Aorta (tissue), 5 donors: Measurements from ENCODE around the gene HIPK1. TPM values are rescaled to one million over a fixed set of nuclear protein-coding genes. Genes with fewer than 3 reads are reported as not detected.

Experiments used
- ATAC-seq: fragments of 200-7000 bp; cut with Tn5 transposase; one replicate; pipeline ENCODE4 v1.9.1; 2022; ENCODE audit warnings: moderate library complexity; ENCODE audit not compliant: low FRiP score
- DNase-seq, 2 donors: peaks; one replicate each; pipeline ENCODE4 v3.0.0-alpha.2; 2020
- H3K27ac ChIP-seq, 2 donors: one replicate each; pipeline ENCODE4 v1.5.1; 2013; ENCODE audit warnings: low read length in 2 of 2, mild to moderate bottlenecking in 2 of 2, moderate library complexity in 2 of 2, control low read depth in 1 of 2, inconsistent platforms in 1 of 2, low read depth in 1 of 2
- H3K27me3 ChIP-seq, 2 donors: one replicate each; pipeline ENCODE4 v1.6.1; 2013; ENCODE audit warnings: control low read depth in 1 of 2, low read length in 1 of 2, mild to moderate bottlenecking in 1 of 2, moderate library complexity in 1 of 2; ENCODE audit not compliant: insufficient read depth in 2 of 2, control insufficient read depth in 1 of 2
- H3K36me3 ChIP-seq, 2 donors: one replicate each; pipeline ENCODE4 v1.6.1; 2013; ENCODE audit warnings: control low read depth in 1 of 2, low read length in 1 of 2, mild to moderate bottlenecking in 1 of 2; ENCODE audit not compliant: insufficient read depth in 2 of 2, control insufficient read depth in 1 of 2
- H3K4me1 ChIP-seq, 2 donors: one replicate each; pipeline ENCODE4 v1.6.1; 2013; ENCODE audit warnings: low read length in 2 of 2, control low read depth in 1 of 2, mild to moderate bottlenecking in 1 of 2, moderate library complexity in 1 of 2; ENCODE audit not compliant: insufficient read depth in 2 of 2, control insufficient read depth in 1 of 2
- H3K4me3 ChIP-seq, 2 donors: one replicate each; pipeline ENCODE4 v1.5.1; 2013; ENCODE audit warnings: low read length in 2 of 2, control low read depth in 1 of 2, mild to moderate bottlenecking in 1 of 2
- H3K9me3 ChIP-seq: one replicate; pipeline ENCODE4 v1.6.1; 2013; ENCODE audit warnings: mild to moderate bottlenecking, low read length; ENCODE audit not compliant: control insufficient read depth
- WGBS, 2 donors: extraction: QIAGEN DNeasy Blood & Tissue Kit; methylation state at CpG; one replicate each; pipeline ENCODE4 v1.1.7; 2013; 5-methylcytosine and 5-hydroxymethylcytosine counted together
- intact Hi-C, 2 donors: fragments of 100-400 bp; cut with DNase I; formaldehyde crosslinking; loops; one replicate each; pipeline versions ENCODE4 v1.14.2 to v1.15.0; 2022
- long read RNA-seq, 2 donors: library from polyadenylated mRNA; unstranded; transcript quantifications; one replicate each; pipeline ENCODE4 v2.0.0, GENCODE V29; 2020 to 2021
- polyA plus RNA-seq, 2 donors: library from polyadenylated mRNA; stranded (reverse); fragments of 200-250 nt; gene quantifications; one replicate each; pipeline ENCODE4 v1.2.3, GENCODE V29; 2013
- total RNA-seq, 2 donors: library from RNA; stranded (reverse); fragmentation: NEBNext Ultra II Directional; extraction: Animal tissue kit (Norgen Biotek cat#: 25700); gene quantifications; one replicate each; pipeline ENCODE4 v1.2.1, GENCODE V29; 2021
- donor health status: healthy with polysubstance abuse.
- donor health status: Bipolar disorder and iron deficiency.
- donor health status: DM: no; HTN: no; CAD: no.
- donor health status: DM: no; HTN: no; CAD: no.
- donor health status: DM: yes; HTN: yes; CAD: no.

HIPK1 gene
- total RNA-seq (10 to 100 TPM; 71.1 to 75.3 TPM), polyA plus RNA-seq (10 to 100 TPM; 14.9 to 19.7 TPM)
- long read RNA-seq, donor 1, partial matches to known transcripts = 0 of 18 reads
- long read RNA-seq, donor 1, other reads (novel, unspliced or antisense) = 18 of 18 reads
- long read RNA-seq, donor 2, partial matches to known transcripts = 22 of 23 reads
- long read RNA-seq, donor 2, other reads (novel, unspliced or antisense) = 1 of 23 reads

GRCh38 chr1:113928941-113929749 is at the start of gene HIPK1:
Gene HIPK1, plus strand, starts transcription at chr1:113929324.
- H3K27ac ChIP-seq = peak within 1 kb of the TSS; percentile 79 to 94
- 0% methylated on average over 48 to 61 of the region's 61 CpGs for WGBS, 2 donors

GRCh38 chr1:113879739-113880038 is 49.4 kb upstream of the HIPK1 start:
- no peak for DNase-seq
- ATAC-seq = no peak
- no peaks in the 10 kb centered on the region for H3K9me3 ChIP-seq
- H3K27me3 ChIP-seq = no peaks in the 10 kb centered on the region
- H3K4me1 ChIP-seq = no peaks in the 10 kb centered on the region
- intact Hi-C loops = no loop called here
- WGBS, 2 donors = 94 to 95% methylated on average over 4 of the region's 4 CpGs
- peaks cover 0 to 2% of the 10 kb centered on the region in 2 donors for H3K36me3 ChIP-seq
- no peak overlapping the region for H3K4me3 ChIP-seq
- no peak overlapping the region for H3K27ac ChIP-seq

More at GRCh38 chr1:113928941-113929749, at the start of gene HIPK1:
- Histone ChIP-seq H3K27me3 (no peaks in the 10 kb centered on the region), H3K4me3 (peak within 1 kb of the TSS; percentile 78), H3K9me3 (no peaks in the 10 kb centered on the region), H3K4me1 (no peaks in the 10 kb centered on the region), H3K36me3 (no peaks in the 10 kb centered on the region)
- peak; percentile 96 for ATAC-seq
- intact Hi-C loops = loop anchor here in 1 of 2 donors (1.0 to 10.0 kb wide), 3 partner anchors 16 to 94 kb away; partner anchors contain the start of gene DCLRE1B
- peak; percentile 96 to 98 for DNase-seq

GRCh38 chr1:113881661-113882060 is 47.5 kb upstream of the HIPK1 start:
- intact Hi-C loops = no loop called here
- Histone ChIP-seq H3K27ac (no peak overlapping the region), H3K9me3 (no peaks in the 10 kb centered on the region), H3K4me3 (no peak overlapping the region), H3K36me3 (peaks cover 0 to 2% of the 10 kb centered on the region in 2 donors), H3K4me1 (no peaks in the 10 kb centered on the region), H3K27me3 (no peaks in the 10 kb centered on the region)
- no peak for DNase-seq
- 82 to 89% methylated on average over 2 of the region's 2 CpGs for WGBS, 2 donors
- no peak for ATAC-seq

GRCh38 chr1:113886417-113887401 is 42.4 kb upstream of the HIPK1 start:
- WGBS, 2 donors = 88 to 89% methylated on average over 17 of the region's 17 CpGs
- no peaks in the 10 kb centered on the region for H3K4me1 ChIP-seq
- no peaks in the 10 kb centered on the region for H3K9me3 ChIP-seq
- no peaks in the 10 kb centered on the region for H3K36me3 ChIP-seq
- H3K27ac ChIP-seq = no peak overlapping the region
- no peak overlapping the region for H3K4me3 ChIP-seq
- H3K27me3 ChIP-seq = no peaks in the 10 kb centered on the region
- peak in 1 of 2 donors; percentile 41 for DNase-seq
- no peak for ATAC-seq
- intact Hi-C loops = no loop called here

GRCh38 chr1:113887402-113888175 is 41.5 kb upstream of the HIPK1 start, which contains the start of gene BCL2L15:
Gene BCL2L15, minus strand, starts transcription at chr1:113887581. Its CDS starts 206 bp downstream, at chr1:113887375.
- H3K36me3 ChIP-seq = no peaks in the 10 kb centered on the region
- no peak within 1 kb of the TSS for H3K27ac ChIP-seq
- H3K4me3 ChIP-seq = no peak within 1 kb of the TSS
- WGBS, 2 donors = 84 to 86% methylated on average over 6 of the region's 6 CpGs
- H3K9me3 ChIP-seq = no peaks in the 10 kb centered on the region
- no peaks in the 10 kb centered on the region for H3K27me3 ChIP-seq
- ATAC-seq (no peak), DNase-seq (no peak)
- intact Hi-C loops = no loop called here
- no peaks in the 10 kb centered on the region for H3K4me1 ChIP-seq

- no peak overlapping the region for H3K27ac ChIP-seq
- intact Hi-C loops = no loop called here
- no peaks in the 10 kb centered on the region for H3K9me3 ChIP-seq
- ATAC-seq = no peak
- H3K4me3 ChIP-seq = no peak overlapping the region
- no peaks in the 10 kb centered on the region for H3K27me3 ChIP-seq
- no peaks in the 10 kb centered on the region for H3K36me3 ChIP-seq
- H3K4me1 ChIP-seq = no peaks in the 10 kb centered on the region
- 64 to 68% methylated on average over 2 of the region's 2 CpGs for WGBS, 2 donors
- DNase-seq = no peak
Measured at GRCh38 chr1:113890816-113891215, 38.3 kb upstream of the HIPK1 start.

GRCh38 chr1:113891631-113892220 is 37.4 kb upstream of the HIPK1 start:
- intact Hi-C loops = no loop called here
- H3K9me3 ChIP-seq = no peaks in the 10 kb centered on the region
- ATAC-seq (no peak), DNase-seq (no peak)
- no peaks in the 10 kb centered on the region for H3K36me3 ChIP-seq
- no peaks in the 10 kb centered on the region for H3K4me1 ChIP-seq
- H3K4me3 ChIP-seq = no peak overlapping the region
- no peaks in the 10 kb centered on the region for H3K27me3 ChIP-seq
- H3K27ac ChIP-seq = no peak overlapping the region
- 90 to 91% methylated on average over 11 of the region's 11 CpGs for WGBS, 2 donors
